CD4-positive, alpha-beta T cell treated with Interferon alpha-2 for 1 hour (primary cell): Measurements from ENCODE around the gene YPEL5.
"Not testable (repeated sequence)": the region's sequence is repeated elsewhere in the genome, so short reads cannot be mapped to it uniquely, and the experiment has no call there.

Source experiments
- DNase-seq, 2 donors: peaks; one replicate each; pipeline ENCODE4 v3.0.0-alpha.2; 2020 to 2022

YPEL5 gene

DNA sequence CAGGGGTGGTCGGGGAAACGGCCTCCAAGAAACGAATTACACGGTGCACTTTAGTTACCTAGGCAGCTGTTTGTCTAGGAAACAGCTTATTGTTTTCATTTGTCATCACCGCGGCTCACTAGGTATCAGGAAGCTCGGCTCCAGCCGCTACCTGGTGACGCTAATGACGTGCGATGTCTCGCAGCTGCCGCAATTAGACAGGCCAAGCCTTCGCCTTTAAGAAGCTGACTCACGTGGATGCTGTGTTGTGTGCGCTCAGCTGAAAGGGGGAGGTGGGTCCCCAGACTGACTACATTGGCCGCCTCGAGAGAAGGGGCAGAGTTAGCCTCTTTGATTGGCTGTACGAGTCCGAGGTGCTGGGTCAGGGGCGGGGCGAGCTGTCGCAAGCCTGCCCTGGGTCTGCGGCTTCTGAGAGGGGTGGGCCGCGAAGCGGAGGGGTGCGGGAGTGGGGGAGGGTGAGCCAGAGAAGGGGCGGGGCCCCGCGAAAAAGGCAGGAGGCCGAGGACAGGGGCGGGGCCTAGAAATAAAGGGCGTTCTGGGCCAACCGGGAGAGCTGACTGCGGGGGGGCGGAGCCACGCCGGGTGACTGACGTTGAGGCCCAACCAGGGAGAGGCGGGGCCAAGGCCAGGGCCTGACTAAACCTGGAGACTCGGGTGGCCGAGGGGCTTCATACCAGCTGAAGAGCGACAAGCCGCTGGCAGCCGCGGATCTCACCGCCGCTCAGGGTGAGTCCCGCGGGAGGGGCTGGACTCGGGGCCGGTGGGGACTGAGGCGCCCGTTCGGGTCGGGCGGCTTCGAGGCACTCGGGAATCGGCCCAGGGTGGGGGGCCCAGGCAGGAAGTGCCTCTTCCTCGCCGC is at the start of gene YPEL5:
TSS of gene YPEL5 (plus strand) at position 671 of the 859 bp plus-strand sequence. CDS start 9,645 bp downstream, outside the sequence.
- peak; percentile 100 for DNase-seq

GRCh38 chr2:30098266-30099005 is 48.4 kb upstream of the YPEL5 start:
- no peak for DNase-seq

- DNase-seq = not testable (repeated sequence)
Observed at GRCh38 chr2:30099366-30099765, 47.4 kb upstream of the YPEL5 start.

- not testable (repeated sequence) for DNase-seq
Observed at GRCh38 chr2:30100691-30101090, 46.1 kb upstream of the YPEL5 start.

DNA sequence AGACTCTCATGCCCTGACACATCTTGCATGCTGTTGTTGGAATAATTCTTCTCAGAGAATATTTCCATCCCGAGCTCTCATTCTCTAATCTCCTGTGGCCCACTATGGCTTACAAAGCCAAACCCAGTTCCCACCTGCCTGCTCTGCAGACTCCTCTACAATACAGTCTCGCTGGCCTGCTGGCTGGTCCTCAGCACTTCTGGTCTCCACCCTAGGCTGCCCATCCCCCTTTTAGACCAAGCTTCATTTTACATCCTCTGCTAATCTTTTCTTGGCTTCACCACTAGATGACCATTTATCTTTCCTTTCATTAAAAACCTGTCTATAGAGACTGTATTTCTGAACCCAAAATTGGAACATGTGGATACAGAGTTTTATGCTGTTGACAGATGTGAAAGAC is 42.5 kb upstream of the YPEL5 start:
- DNase-seq = no peak

DNA sequence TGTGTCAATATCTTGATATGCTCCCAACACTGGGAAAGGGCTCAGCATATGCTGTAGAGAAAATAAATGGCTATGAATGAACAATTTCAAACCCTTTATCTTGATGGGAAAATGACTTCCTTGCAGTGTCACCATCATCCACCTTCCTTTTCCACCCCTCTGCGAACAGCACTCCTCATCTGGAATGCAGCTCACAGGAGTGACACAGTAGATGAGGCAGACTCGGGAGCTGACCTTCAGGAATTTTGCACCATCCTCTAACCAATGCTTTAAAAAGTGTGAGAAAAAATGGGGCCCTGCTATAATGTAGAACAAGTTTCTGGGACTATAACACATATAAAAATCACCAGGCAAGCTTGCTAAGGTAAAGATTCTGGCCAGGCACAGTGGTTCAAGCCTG is 41.3 kb upstream of the YPEL5 start:
- DNase-seq = no peak

GRCh38 chr2:30106543-30106942 is 40.3 kb upstream of the YPEL5 start:
- DNase-seq = no peak

DNA sequence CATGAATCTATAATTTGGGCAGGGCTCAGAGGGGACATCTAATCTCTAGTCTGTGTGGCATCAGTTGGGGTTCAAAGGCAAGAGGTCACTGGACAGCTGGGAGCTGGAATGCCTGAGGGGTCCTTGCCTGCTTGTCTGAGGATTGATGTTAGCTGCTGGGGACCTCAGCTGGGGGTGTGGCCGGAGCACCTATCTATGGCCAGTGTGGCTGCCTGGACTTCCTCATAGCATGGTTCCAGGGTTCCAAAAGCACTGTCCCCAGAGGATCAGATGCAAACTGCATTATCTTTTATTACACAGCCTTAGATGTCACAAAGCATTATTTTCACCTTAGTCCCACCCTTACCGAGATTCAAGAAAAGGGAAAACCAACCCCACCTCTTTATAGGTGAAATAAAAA is 38.6 kb upstream of the YPEL5 start:
- no peak for DNase-seq

GRCh38 chr2:30108851-30109250 is 38.0 kb upstream of the YPEL5 start:
- no peak for DNase-seq

DNA sequence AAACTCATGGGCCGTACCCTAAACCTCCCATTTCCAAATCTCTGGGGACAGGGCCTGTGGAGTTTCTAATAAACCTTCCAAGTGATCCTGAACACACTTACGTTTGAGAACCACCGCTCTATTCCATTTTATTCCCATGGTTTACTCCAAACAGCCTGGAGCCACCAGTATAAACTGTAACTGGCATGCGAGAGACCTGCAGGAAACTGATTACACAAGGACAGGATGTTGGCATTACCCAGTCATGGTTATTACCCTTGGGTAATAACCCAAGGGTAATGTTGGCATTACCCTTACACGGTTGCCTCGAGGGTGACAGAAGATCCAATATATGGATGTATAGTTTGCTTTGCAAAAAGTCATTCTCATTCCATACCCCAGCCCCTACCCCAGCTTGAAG is 37.0 kb upstream of the YPEL5 start:
- DNase-seq = no peak

DNA sequence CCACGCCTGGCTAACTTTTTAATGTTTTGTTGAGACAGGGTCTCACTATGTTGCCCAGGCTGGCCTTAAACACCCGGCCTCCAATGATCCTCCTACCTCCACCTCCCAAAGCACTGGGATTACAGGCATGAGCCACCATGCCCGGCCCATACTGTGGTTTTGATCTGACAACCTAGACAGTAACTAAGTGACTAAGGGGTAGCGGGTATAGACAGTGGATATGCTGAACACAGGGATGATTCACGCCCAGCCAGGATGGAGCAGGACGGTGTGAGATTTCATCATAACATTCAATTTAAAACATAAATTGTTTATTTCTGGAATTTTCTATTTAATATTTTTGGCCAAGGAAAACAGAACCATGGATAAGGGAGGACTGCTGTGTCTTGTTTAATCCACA is 36.0 kb upstream of the YPEL5 start:
- no peak for DNase-seq

DNA sequence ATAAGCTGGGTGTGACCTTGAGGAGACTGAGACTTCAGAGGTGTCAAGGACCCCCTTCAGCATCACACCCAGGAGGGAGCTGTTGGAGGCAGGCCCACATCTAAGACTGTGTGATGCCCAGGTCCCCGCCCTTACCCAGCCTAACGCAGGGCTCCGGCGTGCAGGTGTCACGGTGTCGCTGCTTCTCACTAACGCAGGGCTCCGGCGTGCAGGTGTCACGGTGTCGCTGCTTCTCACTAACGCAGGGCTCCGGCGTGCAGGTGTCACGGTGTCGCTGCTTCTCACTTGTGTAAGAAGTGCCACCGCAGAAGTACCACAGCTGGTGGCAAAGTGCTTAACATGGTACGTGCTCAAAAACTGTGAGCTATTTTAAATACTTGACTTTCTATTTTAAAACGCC is 35.6 kb upstream of the YPEL5 start:
- DNase-seq = not testable (repeated sequence)

DNA sequence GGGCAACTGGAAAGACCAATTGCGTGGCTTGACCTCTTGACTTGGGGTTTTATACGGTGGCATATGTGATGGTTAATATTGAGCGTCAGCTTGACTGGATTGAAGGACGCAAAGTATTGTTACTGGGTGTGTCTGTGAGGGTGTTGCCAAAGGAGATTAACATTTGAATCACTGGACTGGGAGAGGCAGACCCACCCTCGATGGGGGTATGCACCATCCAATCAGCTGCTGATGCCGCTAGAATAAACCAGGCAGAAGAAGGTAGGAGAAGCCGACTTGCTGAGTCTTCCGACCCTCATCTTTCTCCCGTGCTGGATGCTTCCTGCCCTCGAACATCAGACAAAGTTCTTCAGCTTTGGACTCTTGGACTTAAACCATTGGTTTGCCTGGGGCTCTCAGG is 34.2 kb upstream of the YPEL5 start:
- DNase-seq = no peak

- no peak for DNase-seq
Observed at GRCh38 chr2:30113617-30114293, 33.1 kb upstream of the YPEL5 start.

DNA sequence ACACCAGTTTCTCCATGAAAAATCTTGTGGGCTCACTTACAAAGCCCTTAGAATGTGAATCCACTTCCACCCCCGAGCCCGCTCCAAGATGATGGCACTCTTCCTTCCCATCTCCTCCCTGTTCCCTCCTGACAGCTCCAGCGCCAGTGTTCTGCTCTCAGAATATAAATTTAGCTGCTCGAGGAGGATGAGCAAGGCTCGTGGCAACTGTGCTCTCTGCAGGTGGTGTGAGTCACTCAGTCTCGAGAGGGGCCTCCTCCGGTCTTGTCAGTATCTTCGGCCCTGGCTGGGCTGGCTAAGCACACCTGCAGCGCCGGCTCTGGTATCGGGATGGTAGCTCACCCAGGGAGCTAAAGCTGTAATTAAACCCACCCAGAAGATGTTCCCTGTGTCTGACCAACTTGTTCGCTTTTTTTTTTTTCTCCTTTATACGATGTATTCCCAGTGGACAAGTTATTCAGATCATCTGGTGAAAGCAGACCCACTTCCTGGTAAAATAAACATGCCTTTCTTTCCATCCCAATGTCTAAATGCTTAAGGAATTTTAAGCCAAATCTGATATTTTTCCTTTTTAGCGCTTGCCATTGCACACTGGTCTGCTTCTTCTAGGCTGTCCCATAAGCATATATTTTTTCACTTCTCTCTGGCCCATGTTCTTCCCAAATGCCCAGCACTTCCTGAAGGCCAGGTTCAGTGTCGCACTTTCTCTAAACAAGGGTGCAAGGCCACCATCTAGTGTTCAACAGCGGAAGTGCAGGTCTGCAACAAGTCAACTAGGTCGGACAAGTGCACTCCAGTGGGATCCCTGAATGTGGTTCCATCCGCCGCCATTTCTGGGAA is 31.4 kb upstream of the YPEL5 start:
- DNase-seq = peak; percentile 50 to 68

DNA sequence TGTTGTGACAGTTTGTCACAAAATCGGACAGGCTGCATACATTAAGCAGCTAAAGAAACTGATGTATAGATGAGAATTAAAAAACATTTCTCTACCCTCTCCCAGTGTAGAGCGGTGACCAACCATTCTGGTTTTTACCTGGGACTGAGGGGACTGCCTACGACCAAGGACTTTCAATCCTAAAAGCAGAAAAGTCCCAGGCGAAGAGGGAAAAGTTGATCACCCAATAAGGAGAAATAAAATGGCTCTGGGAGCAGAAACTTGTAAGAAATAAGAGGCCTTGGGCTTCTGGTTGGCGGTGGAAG is 30.9 kb upstream of the YPEL5 start:
- DNase-seq = no peak

DNA sequence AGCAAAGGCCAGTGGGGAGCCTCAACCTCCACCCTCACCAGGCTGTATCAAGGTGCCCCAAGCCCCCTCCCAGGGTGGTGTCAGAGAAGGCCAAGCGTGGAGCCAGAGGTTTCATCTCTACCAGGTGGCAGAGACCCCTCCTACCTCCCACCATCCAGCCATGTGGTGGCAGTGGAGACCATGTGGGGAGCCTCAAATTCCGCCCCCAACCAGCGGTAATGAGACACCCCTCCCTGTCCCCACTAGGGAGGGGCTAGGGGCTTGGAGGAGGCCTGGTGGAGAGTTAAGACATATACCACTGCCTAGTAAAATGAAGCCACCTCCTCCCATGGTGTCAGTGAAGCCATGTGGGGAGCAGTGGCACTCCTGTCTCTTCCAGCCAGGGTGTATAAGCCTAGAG is 24.4 kb upstream of the YPEL5 start:
- DNase-seq = no peak

- no peak for DNase-seq
Observed at GRCh38 chr2:30127016-30127893, 19.6 kb upstream of the YPEL5 start.

DNA sequence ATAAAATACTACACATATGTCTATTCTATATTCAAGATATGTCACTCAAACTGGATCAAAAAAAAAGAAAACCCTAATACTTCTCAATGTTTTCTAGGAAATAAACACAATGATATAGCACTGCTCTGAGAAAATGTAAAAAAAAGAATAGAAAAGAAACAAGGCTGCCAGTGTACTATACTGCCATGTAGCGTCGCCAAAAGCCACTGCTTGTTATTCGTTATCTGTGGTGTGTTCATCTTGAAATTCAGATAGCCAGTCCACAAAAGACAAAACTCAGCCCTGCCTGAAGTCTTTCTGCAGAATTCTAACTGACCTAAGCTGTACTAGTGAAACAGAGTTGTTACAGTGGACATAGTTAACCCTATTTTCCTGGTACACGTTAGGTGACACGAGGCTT is 12.2 kb upstream of the YPEL5 start:
- no peak for DNase-seq

GRCh38 chr2:30135541-30135940 is 11.3 kb upstream of the YPEL5 start:
- DNase-seq = no peak

- no peak for DNase-seq
Observed at GRCh38 chr2:30136764-30137444, 9.9 kb upstream of the YPEL5 start.
